ENCODE measurements around the gene ATP11C. TPM values are rescaled to one million over a fixed set of nuclear protein-coding genes. Genes with fewer than 3 reads are reported as not detected.

Gene ATP11C
- total and polyA plus RNA-seq, 2 experiments from 2014 or later: 44.0 to 90.7 TPM

- TF ChIP-seq ZNF462 (CRISPR knock-in tag; IDR thresholded peaks at IDR 0.05) (no peak), EZH2 (IDR thresholded peaks at IDR 0.05; ENCODE audit: low read depth, unreplicated experiment) (no peak), STAT1 (IDR thresholded peaks at IDR 0.05; ENCODE audit: unreplicated experiment) (no peak), POLR2AphosphoS5 (IDR thresholded peaks at IDR 0.05; ENCODE audit: low read depth) (no peak), ZNF114 (CRISPR knock-in tag; IDR thresholded peaks at IDR 0.05) (no peak), CTCF (conservative IDR thresholded peaks at IDR 0.05; ENCODE audit: low read depth in 2 of 2) (no peak), ZNF331 (CRISPR knock-in tag; IDR thresholded peaks at IDR 0.05; ENCODE audit: low read depth) (no peak)
Observed at GRCh38 chrX:139825618-139826017, 107.2 kb downstream of the ATP11C start (continued).

- H3K36me3 Mint-ChIP-seq (ENCODE audit: low read depth): peaks cover 3% of the 10 kb centered on the region; the same call in 1 of the 3 replicates
- Histone ChIP-seq H2AFZ (no peak overlapping the region), H3K4me2 (no peak overlapping the region), H3K9me2 (ENCODE audit: insufficient read depth) (no peaks in the 10 kb centered on the region), H3K4me3 (no peak overlapping the region), H3K36me3 (ENCODE audit: insufficient read depth) (no peaks in the 10 kb centered on the region), H4K20me1 (replicated peaks; ENCODE audit: insufficient read depth) (no peaks in the 10 kb centered on the region), H3K79me2 (replicated peaks; ENCODE audit: insufficient read depth) (peaks cover 30% of the 10 kb centered on the region), H3F3A (replicated peaks; ENCODE audit: low read depth) (no peaks in the 10 kb centered on the region), H3K4me1 (ENCODE audit: insufficient read depth) (peaks cover 37% of the 10 kb centered on the region), H3K27me3 (ENCODE audit: insufficient read depth) (no peaks in the 10 kb centered on the region), H3K27ac (ENCODE audit: low read depth) (no peak overlapping the region)
- no peak overlapping the region for H3K4me3 Mint-ChIP-seq
- no peaks in the 10 kb centered on the region for H3K27me3 Mint-ChIP-seq (ENCODE audit: insufficient read depth, low read depth, poor library complexity)
- no peak for ATAC-seq
- H3K27ac Mint-ChIP-seq: no peak overlapping the region
- DNase-seq (ENCODE audit: low spot score): no peak
- H3K9me3 Mint-ChIP-seq: no peaks in the 10 kb centered on the region
- peaks cover 34% of the 10 kb centered on the region for H3K4me1 Mint-ChIP-seq
- TF ChIP-seq NANOG (IDR thresholded peaks at IDR 0.05; ENCODE audit: borderline replicate concordance) (no peak), ZNF114 (CRISPR knock-in tag; IDR thresholded peaks at IDR 0.05) (no peak), POLR2AphosphoS5 (IDR thresholded peaks at IDR 0.05; ENCODE audit: low read depth) (no peak), JUNB (IDR thresholded peaks at IDR 0.05; ENCODE audit: unreplicated experiment) (no peak), ZNF462 (CRISPR knock-in tag; IDR thresholded peaks at IDR 0.05) (no peak)
Observed at GRCh38 chrX:139823806-139824205, 109.0 kb downstream of the ATP11C start.

Data from GM23338 (cell line).